GM12801 (cell line): ENCODE data around the gene SCAPER.

Source experiments
- CTCF ChIP-seq: IDR thresholded peaks from one replicate; pipeline ENCODE4 v1.5.1; 2011; ENCODE audit warnings: control low read depth; ENCODE audit not compliant: insufficient read length; ENCODE audit errors: extremely low read depth

SCAPER gene

GRCh38 chr15:76941636-76942035 is 36.5 kb upstream of the SCAPER start:
- TF ChIP-seq CTCF = no peak

GRCh38 chr15:76939715-76940114 is 34.6 kb upstream of the SCAPER start:
- no peak for TF ChIP-seq CTCF

DNA sequence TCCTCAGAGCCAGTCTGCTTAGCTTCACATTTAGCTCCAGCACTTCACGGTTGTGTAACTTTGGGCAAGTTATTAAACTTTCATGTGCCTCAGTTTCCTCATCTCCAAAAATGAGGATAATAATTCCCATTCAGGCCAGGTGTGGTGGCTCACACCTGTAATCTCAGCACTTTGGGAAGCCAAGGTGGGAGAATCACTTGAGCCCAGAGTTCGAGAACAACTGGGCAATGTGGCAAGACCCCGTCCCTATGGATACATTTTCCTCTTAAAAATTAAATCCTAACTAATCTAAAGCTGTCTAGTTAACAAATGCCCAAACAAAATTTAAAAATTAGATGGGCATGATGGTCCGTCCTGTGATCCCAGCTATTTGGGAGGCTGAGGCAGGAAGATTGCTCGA is 33.6 kb upstream of the SCAPER start:
- TF ChIP-seq CTCF = no peak

DNA sequence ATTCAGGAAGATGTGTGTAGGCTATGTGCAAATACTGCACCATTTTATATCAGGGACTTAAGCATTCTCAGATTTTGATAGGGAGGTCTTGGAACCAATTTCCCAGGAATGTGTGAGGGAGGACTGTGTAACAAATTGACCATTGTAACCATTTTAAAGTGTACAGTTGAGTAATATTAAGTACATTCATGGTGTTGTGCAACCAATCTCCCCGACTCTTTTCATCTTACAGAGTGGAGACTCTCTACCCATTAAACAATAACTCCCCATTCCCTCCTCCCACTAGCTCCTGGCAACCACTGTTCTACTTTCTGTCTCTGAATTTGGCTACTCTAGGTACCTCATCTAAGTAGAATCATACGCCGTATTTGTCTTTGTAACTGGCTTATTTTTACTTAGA is 31.5 kb upstream of the SCAPER start:
- TF ChIP-seq CTCF = no peak

DNA sequence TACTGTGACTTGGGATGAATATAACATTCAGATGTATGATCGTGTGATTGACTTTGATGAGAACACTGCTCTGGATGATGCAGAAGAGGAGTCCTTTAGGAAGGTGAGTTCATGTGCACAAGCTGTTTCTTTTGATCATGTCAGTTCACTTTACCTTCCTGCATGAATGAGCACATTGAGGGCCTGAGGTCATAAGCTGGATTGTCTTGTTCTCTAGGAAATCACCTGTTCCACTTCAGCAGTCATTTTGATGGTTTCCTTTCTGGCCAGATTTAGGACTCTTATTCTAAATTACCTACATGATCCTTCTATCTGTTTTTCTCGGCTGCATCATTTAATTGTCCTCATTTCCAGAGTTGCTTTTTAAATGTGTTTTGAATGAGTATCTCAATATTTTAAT is 30.5 kb upstream of the SCAPER start:
- TF ChIP-seq CTCF = no peak

DNA sequence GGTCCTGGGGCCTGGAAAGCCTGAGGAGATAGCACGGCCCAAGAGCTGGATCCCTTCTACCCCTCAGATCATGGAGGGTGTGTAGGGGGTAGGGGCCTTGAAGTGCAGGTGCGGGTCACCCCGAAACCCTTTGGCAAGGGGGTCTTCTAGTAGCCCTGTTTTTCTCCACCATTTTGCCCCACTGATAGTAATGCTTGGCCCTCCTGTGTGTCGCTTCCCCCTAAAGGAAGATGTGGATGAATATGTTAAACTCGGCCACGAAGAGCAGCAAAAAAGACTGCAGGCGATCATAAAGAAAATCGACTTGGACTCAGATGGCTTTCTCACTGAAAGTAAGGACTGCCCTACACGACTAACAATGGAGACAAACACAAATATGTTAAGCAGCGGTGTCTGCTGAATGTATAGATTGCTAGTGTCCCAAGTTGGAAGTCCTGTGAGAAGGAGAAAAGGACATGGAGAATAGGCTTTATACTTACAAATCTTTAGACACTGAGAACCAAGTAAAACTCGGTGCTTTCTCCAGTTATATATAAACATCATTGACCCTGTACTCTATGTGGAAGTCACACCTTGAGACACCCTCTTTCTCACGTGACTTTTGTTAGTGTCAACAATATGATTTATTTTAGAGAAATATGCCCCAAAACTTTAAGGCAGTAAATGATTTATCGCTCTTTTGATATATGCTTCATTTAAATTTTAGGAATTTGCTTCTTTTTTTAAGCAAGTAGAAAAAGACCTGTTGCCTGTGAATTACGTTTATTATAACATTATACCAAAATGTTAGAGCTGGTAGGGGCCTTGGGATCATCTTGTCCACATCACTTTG is 27.2 kb upstream of the SCAPER start:
- TF ChIP-seq CTCF = no peak

DNA sequence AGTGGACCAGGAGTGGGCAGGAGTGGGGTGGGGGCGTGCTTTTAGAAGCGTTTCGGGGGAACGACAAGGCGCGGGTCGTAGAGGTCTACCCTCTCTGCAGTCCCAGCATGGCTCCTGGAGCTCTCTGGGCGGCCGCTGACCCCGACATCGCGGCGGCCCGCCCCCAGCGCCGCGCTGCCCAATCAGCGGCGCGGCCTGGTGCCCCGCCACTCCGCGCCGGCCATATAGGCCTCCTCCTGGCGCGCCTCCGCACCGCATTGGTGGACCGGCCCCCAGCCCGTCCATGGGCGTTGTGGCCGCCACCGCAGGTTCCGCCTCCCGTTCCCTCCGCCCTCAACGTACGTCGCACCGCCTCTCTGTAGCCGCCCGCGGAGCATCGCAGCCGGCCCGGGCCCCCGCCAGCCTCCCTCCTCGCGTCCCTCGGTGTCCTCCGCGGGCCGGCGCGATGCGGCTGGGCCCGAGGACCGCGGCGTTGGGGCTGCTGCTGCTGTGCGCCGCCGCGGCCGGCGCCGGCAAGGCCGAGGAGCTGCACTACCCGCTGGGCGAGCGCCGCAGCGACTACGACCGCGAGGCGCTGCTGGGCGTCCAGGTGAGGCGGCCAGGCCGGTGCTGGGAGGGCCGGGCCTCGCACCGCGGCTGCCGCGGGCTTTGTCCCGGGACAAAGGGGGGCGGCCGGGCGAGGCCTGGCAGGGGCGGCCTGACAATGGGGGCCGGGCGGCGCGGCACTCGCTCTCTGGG is 26.4 kb upstream of the SCAPER start, which contains the start of gene RCN2:
TSS of gene RCN2 (plus strand) at position 353 of the 738 bp plus-strand sequence. CDS start at position 446, 93 bp downstream.
- TF ChIP-seq CTCF = no peak
